DOHH2 (cell line): ENCODE results near the gene CDHR2.

ENCODE experiments used
- H3F3A ChIP-seq: fragments of 200-600 bp; sonication (generic), shearing (Covaris generic); 2 replicates; pipeline ENCODE4 v1.6.0; 2016; ENCODE audit warnings: antibody characterized with exemption, mild to moderate bottlenecking; ENCODE audit not compliant: control insufficient read depth, insufficient read depth
- H3K27ac ChIP-seq: fragments of 200-600 bp; sonication (generic); 2 replicates; pipeline ENCODE4 v1.5.1; 2014; ENCODE audit warnings: low read depth, mild to moderate bottlenecking, low read length, moderate library complexity
- H3K27me3 ChIP-seq: fragments of 200-600 bp; sonication (generic); 2 replicates; pipeline ENCODE4 v1.6.1; 2014; ENCODE audit warnings: mild to moderate bottlenecking, low read length, mixed read lengths; ENCODE audit not compliant: control insufficient read depth
- H3K36me3 ChIP-seq: fragments of 200-600 bp; sonication (generic); 2 replicates; pipeline ENCODE4 v1.6.1; 2014; ENCODE audit warnings: mild to moderate bottlenecking, low read length, moderate library complexity, mixed read lengths; ENCODE audit not compliant: control insufficient read depth
- H3K4me1 ChIP-seq: fragments of 200-600 bp; sonication (generic); 2 replicates; pipeline ENCODE4 v1.6.1; 2014; ENCODE audit warnings: mild to moderate bottlenecking, low read length, mixed read lengths; ENCODE audit not compliant: control insufficient read depth
- H3K4me2 ChIP-seq: fragments of 200-600 bp; sonication (generic); 2 replicates; pipeline ENCODE4 v1.6.0; 2014; ENCODE audit warnings: mild to moderate bottlenecking, low read length, moderate library complexity
- H3K4me3 ChIP-seq: fragments of 200-600 bp; sonication (generic); 2 replicates; pipeline ENCODE4 v1.5.1; 2014; ENCODE audit warnings: mild to moderate bottlenecking, low read length, mixed read lengths
- H3K79me2 ChIP-seq: fragments of 200-600 bp; sonication (generic); 2 replicates; pipeline ENCODE4 v1.6.1; 2014; ENCODE audit warnings: mild to moderate bottlenecking, low read length, mixed read lengths; ENCODE audit not compliant: control insufficient read depth
- H3K9me2 ChIP-seq: fragments of 200-600 bp; sonication (generic); replicated peaks from 2 replicates; pipeline ENCODE4 v1.6.1; 2014; ENCODE audit warnings: mild to moderate bottlenecking, low read length, mixed read lengths; ENCODE audit not compliant: control insufficient read depth
- H3K9me3 ChIP-seq: fragments of 200-600 bp; sonication (generic); 2 replicates; pipeline ENCODE4 v1.6.1; 2014; ENCODE audit warnings: antibody characterized with exemption, low read length, mixed read lengths; ENCODE audit not compliant: control insufficient read depth, insufficient read depth
- H4K20me1 ChIP-seq: fragments of 200-600 bp; sonication (generic); 2 replicates; pipeline ENCODE4 v1.6.0; 2014; ENCODE audit warnings: low read depth, mild to moderate bottlenecking, antibody characterized with exemption, low read length, moderate library complexity; ENCODE audit not compliant: control insufficient read depth, insufficient read depth
- EZH2phosphoT487 ChIP-seq: fragments of 200-600 bp; sonication (generic); IDR thresholded peaks from 2 replicates; pipeline ENCODE4 v1.6.1; 2017; ENCODE audit warnings: borderline replicate concordance, mild to moderate bottlenecking, antibody characterized with exemption, low read length, moderate library complexity, mixed read lengths
- TF ChIP-seq, protein P1 (sequence below): fragments of 200-600 bp; sonication (generic); IDR thresholded peaks from one replicate; pipeline ENCODE4 v1.5.1; 2014; ENCODE audit warnings: antibody characterized with exemption, mild to moderate bottlenecking, low read depth, low read length; ENCODE audit not compliant: poor library complexity, severe bottlenecking

CDHR2 gene

DNA sequence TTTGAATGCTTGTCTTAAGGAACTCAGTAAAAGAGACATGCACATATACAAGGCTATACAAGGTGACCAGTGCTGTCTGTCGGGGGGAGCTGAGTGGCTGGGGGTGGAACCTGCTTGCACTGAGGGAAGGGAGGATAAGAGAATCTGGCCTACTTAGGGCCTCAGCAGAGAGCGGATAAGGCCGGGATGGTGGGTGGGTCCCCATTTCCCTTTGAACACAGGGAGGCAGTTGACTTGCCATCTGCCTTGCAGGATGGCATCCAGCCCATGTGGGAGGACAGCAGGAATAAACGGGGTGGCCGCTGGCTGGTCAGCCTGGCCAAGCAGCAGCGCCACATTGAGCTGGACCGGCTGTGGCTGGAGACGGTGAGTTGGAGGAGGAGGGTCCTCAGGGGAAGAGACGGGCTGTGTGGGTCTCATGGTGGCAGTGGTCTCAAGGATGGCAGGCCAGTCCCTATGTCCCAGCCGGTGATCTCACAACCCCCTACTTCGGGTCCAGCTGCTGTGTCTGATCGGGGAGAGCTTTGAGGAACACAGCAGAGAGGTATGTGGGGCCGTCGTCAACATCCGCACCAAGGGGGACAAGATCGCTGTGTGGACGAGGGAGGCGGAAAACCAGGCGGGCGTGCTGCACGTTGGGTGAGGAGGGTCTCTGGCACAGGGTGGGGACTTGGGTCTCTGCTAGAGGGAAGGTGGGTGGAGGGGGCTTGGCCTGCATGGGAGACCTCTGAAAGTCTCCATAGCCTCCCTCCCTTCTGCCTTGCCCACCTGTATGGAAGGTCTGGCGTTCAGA, 95.9 kb downstream of the CDHR2 start:
- no peak for TF ChIP-seq EZH2phosphoT487
- TF ChIP-seq, protein P1, sequence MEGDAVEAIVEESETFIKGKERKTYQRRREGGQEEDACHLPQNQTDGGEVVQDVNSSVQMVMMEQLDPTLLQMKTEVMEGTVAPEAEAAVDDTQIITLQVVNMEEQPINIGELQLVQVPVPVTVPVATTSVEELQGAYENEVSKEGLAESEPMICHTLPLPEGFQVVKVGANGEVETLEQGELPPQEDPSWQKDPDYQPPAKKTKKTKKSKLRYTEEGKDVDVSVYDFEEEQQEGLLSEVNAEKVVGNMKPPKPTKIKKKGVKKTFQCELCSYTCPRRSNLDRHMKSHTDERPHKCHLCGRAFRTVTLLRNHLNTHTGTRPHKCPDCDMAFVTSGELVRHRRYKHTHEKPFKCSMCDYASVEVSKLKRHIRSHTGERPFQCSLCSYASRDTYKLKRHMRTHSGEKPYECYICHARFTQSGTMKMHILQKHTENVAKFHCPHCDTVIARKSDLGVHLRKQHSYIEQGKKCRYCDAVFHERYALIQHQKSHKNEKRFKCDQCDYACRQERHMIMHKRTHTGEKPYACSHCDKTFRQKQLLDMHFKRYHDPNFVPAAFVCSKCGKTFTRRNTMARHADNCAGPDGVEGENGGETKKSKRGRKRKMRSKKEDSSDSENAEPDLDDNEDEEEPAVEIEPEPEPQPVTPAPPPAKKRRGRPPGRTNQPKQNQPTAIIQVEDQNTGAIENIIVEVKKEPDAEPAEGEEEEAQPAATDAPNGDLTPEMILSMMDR = no peak
- Histone ChIP-seq H3K9me2 (no peaks in the 10 kb centered on the region), H3K4me2 (no peak overlapping the region), H4K20me1 (no peaks in the 10 kb centered on the region), H3K27ac (no peak overlapping the region), H3K4me3 (no peak overlapping the region), H3K36me3 (no peaks in the 10 kb centered on the region), H3K4me1 (peaks cover 16% of the 10 kb centered on the region), H3K79me2 (no peaks in the 10 kb centered on the region), H3F3A (no peaks in the 10 kb centered on the region), H3K9me3 (no peaks in the 10 kb centered on the region), H3K27me3 (no peaks in the 10 kb centered on the region)
